SW 1271 (cell line): Measurements from ENCODE around the gene PKD2L1.
A peak's percentile ranks its signal among the peaks of the same experiment; 100 is the strongest.
"Not testable (repeated sequence)": the region's sequence is repeated elsewhere in the genome, so short reads cannot be mapped to it uniquely, and the experiment has no call there.

Experiments
- DNase-seq, 2 experiments: peaks; one replicate each; lab custom pipeline; 2025; lab: John Stamatoyannopoulos, UW

Gene PKD2L1

DNA sequence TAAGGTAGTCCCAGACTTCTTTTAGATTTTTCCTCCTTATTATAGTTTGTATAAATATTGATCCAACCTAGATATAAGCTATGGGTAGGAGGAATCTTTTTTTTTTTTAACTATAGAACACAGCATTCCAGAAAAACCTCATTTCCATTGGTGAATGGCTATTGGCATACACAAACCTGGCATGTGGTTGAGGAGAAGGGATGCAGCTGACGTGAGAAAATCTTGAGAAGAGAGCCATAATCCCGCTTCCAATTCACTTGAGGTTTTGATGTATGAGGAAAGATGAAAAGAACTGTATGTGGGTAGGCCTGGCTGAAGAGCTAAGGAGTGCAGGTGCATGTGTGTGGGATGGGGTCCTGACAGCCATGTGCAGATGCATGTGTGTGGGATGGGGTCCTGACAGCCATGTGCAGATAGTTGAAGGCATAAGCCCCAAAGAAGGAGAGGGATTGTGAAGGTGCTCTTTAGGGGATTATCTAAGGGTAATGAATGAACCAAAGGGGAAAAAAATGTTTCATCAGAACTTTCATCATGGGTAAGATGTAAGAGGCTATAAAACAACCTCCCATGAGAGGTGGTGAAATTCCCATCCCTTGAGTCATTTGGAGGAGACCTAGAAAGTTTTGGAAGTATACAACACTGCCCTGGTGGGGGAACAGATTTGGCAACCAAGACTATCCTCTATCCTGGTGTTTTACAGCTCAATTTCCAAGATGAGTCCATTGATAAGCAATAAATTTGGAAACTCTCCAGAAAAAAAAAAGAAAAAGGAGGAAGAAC, 3.8 kb upstream of the PKD2L1 start:
- no peak for DNase-seq

DNA sequence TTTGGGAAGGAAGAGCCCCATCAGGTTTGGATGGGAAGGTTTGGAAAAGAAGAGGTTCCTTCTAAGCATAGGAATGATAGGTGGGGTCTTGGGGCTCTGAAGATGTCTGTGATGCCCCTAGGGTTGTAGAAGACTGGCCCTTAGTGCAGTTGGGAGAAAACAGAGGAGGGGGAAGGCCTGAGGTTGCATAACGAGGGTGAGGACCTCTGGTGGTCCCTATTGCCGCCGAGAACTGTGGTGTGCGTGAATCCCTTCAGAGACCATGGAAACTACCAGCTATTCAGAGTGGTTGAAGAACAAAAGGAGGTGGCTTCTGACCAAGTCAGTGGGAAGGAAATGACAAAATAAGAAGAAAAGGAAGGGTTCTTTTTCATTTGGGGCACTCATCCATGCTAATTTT, 3.1 kb upstream of the PKD2L1 start:
- DNase-seq: no peak

DNA sequence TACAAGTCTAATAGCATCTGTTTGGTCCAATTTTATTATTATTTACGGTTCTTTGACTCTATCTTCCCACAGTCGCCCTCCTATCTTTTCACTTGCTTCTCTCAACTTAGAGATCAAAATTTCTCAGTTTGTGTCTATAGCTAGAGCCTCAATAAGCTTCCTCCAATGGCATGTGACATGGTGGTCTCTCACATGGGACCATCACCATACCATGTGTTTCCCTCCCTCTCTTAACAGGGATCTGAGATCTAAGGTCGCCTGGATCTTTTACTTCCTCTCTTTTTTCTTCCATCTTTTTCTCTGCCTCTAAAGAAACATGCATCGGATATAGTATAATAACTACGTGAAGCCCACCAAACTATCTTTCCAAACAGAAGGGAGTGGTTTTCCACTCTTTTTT, 1.8 kb downstream of the PKD2L1 start:
- no peak for DNase-seq

DNA sequence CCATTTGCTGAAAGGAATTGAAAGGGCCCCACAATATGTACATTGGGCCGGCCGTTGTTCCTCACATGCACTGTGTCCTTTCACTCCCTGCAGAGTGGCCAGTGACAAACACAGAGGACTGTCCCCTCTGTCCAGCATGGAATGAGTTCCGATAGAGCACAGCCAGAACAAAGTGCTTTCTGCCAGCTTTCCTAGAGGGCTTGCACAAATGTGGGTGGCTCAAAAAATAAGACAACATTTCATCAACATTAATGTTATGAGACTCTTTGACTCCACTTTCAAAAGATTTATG, 2.4 kb downstream of the PKD2L1 start:
- no peak for DNase-seq

DNA sequence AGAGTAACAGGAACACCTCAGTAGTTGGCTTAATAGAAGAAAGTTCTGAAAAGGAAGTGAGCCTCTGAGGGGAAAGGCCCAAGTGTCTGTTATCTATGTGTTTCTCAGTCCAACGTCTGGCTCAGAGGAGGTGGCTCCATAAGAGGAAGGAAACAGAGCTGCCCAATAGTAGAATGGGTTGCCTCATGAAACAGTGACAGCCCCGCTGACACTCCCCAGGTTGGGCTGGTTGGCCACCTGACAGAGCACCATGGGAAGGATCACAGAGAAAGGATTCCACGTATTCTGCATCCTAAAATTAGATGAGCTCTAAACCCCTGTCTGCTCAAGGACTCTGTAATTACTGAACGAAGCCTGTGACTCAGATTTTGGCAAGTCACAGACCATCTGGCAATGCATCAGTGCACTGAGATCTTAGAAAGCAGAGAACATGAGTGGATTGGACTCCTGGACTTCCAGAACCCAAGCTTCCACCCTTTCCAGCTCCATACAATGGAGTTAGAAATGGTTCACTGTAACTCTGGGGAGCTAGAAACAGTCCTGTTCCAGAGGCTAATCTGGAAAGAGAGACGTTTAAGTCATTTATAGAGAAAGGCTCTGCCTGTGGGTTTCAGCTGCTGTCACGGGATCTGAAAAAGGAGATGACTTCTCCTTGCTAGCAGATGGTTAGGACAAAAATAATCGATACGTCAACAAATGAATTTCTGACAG, 2.9 kb downstream of the PKD2L1 start:
- DNase-seq: no peak

DNA sequence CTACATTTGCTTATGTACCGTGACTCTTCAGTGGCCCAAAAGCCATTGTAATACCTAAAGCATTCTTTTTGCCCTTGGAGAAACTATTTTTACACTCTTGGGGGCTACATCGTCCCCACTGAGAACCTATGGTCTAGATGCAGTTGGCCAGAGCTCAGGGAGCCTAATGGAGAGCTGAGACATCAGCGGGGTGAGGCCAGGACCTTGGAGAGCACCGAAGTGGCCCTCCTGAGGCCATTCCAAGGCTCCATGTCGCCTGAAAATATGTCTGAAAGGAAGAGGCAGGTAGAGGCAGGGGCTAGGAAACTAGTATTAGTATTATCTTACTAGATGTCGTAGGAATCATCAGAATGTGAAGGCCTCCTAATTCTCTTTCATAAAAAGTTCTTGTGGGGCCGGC, 4.9 kb downstream of the PKD2L1 start:
- no peak for DNase-seq

DNA sequence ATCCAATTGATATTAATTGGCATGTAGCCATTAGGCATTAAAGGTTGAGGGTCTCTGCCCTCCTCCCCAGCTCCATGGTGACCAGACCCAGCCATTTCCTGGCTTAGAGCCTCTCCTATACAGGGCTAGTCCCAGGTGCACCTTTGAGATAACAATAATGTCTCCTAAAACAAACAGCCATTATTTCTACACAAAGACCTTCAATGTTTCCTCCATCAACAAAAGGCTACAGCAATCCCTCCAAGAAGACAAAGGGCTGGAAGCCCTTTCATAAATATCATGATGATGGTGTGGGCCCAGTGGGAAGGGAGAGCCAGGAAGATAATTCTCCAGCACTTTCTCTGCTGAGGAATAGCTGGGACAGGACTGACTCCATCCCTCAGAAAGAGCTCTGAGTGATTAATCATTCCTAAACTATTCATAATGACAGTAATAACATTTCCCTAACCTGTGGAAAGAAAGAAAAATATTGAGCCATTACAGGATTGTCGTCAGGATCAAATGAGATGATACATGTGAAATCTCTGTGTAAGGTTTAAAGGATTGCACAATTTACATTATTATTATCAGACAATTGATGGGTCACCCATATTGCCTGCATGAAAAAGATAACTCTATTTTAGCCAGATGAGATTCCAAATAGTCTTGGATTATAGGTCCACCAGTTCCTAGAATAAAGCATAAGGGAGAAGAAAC, 10.2 kb downstream of the PKD2L1 start:
- no peak for DNase-seq

DNA sequence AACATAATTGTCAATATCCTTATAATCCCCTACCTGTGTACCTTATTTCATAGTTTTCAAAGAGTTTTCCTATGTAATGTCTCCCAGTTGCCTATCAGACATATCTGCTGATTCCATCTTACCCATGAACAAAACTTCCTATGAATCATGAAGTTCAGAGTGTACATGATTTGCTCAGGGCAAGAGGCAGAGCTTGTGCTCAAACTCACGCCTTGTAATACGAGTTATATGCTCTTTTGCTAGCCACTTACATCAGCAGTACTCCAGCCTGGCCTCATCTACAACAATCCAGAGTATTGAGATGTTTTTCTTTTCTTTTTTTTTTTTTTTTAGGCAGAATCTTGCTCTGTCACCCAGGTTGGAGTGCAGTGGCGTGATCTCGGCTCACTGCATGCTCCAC, 11.8 kb downstream of the PKD2L1 start:
- DNase-seq: no peak

DNA sequence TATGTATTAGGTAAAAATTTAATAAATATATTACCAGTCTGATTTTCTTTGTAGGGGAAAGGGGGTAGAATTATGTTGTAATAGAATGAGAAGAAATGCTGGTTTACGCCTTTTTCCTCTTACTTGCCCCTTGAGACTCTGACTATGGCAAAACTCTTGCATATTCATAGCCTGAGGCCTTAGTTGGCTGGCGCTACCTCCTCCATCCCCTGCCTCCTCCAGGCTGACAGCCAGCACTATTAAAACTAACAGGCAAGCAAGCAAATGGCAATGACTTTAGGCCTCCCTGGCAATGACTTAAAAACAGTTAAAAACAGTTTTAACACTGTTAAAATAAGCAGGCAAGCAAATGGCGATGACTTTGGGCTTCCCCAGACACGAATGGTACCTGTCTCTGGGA, 14.4 kb downstream of the PKD2L1 start:
- DNase-seq: no peak

DNA sequence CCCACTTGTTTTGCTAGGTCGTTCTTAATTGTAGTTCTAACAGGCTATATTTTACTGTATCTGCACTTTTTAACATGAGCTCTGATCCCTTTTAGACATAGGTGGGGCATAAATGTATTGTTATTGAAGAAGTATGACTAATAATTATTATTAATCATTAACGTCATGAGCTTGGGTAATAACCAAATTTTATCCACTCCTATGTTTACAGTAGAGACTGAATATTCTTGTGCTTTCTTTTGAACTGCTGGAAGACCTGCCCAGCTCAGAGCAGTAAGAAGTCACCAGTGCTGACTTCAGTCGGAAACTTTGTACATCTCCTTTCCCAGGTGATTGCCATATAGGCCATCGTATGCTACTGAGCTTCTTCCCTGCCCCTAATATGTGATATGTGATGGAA, 18.7 kb downstream of the PKD2L1 start:
- DNase-seq: no peak

DNA sequence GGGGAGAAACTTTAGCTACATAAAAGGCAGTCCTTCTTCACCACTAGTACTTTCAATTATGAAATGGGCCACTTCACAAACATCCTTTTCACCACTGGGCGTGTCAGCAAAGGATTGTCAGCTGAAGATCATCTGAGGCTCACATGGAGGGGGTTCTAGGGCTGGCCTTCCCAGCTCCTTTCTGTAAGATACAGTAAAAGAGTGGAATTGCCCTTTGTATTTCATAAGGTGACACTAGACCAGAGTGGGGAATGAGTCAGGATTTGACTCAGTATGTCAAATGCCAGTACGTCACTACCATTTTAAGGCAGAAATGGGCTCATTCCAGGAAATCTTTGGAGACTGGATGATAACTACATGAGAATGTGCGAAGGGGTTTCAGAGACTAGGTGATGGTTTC, 22.3 kb downstream of the PKD2L1 start:
- no peak for DNase-seq

DNA sequence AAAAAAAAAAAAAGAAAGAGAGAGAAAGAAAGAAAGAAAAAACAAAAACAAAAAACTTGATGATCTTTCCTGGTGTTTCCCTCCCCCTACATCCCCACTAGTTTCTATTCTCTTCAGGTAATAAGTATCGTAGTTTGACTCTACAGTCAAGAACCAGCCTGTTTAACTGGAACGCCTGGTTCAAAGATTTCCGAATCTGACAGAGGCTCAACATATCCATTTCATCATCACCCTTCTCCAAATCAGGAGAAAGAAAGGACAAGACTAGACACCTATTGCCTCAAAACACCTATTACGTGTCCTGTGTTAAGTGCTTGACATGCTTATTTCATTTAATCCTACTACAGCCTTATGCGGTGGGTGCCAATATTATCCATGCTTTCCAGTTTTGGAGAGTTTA, 23.2 kb downstream of the PKD2L1 start:
- no peak for DNase-seq

DNA sequence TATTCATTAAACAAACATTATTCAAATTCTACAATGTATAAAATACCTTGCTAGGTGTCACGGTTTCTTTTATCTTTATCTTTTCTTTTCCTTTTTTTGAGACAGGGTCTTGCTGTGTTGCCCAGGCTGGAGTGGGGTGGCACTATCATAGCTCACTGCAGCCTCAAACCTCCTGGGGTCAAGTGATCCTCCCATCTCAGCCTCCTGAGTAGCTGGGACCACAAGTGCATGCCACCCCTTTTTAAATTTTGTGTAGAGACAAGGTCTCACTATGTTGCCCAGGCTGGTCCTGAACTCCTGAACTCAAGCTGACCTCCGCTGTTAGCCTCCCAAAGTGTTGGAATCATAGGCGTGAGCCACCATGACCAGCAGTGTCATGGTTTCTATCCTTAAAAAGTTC, 25.6 kb downstream of the PKD2L1 start:
- DNase-seq: no peak

DNA sequence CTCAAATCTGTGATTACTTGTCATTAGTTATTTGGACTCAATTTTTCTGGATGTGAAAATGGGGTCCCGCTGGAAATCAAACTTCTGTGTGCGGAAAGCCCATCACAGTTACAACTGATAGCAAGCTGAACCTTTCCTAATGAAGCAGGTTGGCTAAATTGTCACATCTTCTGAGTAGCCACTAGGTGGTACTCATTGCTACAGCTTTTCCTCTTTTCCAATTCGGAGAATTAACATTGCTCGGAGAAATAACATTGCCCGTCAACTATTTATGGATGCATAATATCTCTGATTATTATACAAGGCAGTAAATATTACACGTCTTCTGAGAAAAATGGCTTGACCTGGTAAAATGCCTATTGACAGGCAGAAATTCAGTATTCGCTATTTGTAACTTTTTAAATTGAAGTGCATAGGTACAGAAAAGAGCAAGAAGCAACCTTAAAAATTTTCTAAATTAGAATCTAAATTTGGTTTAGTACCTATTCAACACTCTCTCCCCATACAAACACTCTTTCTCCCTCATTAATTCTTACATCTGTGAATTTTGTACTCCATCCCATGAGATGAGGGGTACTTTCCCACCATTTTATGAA, 26.2 kb downstream of the PKD2L1 start:
- DNase-seq: peak in 1 of 2 experiments; percentile 28

DNA sequence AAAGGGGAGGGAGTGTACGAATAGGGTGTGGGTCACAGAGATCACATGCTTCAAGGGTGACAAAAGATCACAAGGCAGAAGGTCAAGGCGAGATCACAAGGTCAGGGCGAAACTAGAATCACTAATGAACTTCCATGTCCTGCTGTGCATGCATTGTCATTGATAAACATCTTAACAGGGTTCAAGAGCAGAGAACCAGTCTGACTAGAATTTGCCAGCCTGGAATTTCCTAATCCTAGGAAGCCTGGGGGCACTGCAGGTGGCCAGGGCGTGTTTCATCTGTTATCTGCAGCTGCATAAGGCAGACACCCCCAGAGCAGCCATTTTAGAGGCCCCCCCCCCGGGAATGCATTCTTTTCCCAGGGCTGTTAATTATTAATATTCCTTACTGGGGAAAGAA, 28.9 kb downstream of the PKD2L1 start:
- not testable (repeated sequence) for DNase-seq

DNA sequence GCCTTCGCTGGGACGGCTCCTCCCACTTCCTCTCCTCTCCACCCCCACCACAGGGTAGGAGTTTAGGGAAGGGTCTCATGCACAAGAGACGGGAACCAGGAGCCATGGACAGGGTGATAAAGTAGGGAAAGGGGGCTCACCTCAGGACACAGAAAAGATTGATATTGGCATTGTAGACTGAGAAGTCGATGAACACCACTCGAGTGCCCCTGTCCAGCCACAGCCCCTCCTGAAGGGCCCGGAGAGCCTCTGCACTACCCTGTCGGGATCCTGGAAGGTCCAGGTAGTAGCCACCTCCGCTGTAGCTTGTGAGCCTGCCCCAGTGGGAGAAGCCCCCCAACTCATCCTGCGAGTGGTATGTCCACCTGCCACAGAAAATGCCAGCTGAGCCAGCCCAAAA, 32.8 kb downstream of the PKD2L1 start:
- no peak for DNase-seq

DNA sequence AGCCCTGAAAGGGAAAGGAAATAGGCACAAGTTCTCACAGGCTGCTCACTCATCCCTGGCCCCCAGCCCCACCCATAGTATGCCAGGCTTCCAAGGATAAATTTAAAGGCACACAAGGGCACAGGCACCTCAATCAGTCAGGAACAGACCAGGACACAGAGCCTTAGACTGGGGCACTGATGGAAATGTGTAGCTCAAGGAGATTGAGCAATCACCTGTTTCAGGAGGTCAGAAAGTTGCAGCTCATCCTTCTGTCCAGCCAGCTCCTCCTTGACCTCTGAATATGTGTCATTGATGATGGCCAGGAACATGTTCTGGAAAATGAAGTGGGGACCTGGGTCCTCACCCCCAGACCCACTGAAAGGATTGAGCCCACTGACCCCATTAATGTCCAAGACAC, 37.0 kb downstream of the PKD2L1 start:
- no peak for DNase-seq

DNA sequence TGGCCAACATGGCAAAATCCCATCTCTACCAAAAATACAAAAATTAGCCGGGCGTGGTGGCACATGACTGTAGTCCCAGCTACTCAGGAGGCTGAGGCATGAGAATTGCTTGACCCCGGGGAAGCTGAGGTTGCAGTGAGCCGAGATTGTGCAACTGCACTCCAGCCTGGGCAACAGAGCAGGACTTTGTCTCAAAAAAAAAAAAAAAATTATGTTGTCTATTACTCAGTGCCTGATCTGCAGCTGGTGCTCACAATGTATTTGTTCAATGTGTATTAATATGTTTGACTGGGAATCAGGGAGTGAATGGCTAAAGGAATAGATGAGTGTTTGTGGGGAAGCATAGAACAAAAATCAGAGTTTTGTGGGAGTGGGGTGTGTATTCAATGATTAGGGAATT, 37.7 kb downstream of the PKD2L1 start:
- DNase-seq: not testable (repeated sequence)

DNA sequence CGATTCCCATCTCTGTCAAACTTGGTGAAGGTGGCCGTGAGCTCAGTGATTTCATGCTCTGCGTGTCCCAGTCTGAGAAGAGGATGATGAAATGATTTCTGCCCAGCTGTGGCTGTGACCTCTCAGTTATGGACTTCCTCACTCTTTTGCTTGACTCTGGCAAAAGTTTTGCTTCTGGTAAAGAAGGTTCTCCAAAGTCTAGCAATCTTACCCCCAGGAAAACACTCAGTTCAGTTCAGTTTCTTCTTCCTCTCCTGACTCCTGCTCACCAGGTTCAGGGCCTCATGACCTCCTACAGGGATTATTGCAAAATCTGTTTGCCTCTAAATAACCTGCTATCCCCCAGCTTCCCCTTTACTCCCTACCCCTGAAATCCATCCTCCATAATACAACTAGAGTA, 38.7 kb downstream of the PKD2L1 start:
- no peak for DNase-seq

DNA sequence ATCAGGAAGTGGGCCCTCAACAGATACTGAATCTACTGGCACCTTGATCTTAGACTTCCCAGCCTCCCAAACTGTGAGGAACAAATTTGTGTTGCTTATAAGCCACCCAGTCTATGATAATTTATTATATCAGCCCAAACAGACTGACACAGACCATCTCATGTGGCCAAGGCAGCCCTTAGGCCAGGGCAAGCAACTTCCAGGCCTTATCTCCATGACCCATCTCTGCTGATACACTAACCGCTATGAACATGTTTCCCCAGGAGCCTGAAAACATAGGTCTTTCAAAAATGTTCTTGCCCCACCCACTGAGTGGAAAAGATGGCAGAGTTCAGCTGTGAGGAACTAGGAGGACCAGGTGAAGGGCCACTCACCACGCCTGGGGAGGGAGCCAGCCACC, 40.4 kb downstream of the PKD2L1 start:
- DNase-seq: no peak

DNA sequence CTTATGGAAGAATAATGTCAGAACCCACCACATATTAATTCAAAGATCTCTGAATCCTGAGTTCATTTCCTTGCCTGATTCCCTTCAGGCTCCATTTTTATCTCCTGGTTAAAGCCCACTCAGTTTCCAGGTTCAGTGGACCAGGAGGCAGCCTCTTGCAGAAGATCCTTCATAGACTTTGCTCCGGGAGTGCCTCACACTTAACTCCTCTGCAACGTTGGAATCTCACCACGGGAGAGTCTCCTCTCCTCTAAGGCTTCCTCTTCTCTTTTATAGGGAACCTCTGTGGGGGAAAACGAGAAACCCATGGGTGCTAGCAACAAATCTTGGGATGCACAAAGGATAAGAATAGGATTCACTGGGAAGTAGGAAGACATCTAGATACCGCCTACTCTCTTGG, 41.8 kb downstream of the PKD2L1 start:
- DNase-seq: no peak

DNA sequence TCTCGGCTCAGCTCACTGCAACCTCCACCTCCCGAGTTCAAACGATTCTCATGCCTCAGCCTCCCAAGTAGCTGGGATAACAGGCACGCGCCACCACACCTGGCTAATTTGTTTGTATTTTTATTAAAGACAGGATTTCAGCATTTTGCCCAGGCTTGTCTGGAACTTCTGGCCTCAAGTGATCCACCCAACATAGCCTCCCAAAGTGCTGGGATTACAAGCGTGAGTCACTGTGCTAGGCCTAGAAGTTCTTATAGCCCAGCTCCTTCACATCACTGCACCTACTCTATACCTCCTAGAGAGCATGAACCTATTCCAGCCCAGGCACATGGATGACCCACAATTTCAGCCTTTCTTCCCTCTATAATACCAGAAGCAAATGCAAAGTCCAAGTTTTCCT, 42.3 kb downstream of the PKD2L1 start:
- no peak for DNase-seq
